ENCODE data around the gene AK5.
"Not testable (repeated sequence)": the region's sequence is repeated elsewhere in the genome, so short reads cannot be mapped to it uniquely, and the experiment has no call there.

The AK5 gene

DNA sequence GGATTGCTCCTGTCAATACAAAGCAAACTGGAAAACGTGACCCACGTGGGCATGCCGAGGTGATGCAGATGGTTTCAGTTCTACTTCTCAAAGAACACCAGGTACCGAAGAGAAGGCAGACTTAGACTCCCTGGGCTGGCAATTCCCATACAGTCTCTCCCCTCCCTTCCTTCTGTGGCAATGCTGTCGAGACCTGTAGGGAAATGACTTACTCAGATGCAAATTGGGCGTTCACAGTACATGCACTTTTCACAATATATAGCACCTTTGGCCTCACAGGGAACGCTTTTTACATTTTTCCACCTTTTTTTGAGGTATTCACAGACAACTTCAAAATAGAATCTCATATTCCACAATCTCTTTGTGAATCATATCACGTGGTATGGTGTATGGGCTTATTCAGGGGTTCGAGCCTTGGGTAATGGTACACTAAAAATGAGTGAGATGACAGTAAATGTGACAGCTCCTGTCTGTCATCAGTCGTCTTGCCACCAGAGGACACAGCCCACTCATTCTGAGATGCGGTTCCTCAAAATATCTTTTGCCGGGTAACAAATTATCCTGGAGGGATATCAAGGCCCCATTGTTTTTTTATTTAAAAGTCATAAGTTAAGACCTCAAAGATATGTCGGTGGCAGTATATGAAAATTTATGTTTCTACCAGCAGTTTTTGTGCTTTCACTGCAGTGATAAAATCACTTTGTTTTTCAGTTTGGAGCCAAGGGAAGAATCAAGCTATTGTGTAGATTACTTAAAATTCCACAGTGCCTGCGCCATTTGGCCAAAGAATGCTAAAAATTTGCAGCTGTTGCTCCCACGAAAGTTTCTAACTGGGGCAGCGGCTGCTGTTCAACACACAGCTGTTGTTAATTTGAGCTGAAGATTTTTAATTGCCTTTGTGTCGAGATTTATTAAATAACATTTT lies 232.3 kb downstream of the AK5 start:
- DNase-seq = no peak

DNA sequence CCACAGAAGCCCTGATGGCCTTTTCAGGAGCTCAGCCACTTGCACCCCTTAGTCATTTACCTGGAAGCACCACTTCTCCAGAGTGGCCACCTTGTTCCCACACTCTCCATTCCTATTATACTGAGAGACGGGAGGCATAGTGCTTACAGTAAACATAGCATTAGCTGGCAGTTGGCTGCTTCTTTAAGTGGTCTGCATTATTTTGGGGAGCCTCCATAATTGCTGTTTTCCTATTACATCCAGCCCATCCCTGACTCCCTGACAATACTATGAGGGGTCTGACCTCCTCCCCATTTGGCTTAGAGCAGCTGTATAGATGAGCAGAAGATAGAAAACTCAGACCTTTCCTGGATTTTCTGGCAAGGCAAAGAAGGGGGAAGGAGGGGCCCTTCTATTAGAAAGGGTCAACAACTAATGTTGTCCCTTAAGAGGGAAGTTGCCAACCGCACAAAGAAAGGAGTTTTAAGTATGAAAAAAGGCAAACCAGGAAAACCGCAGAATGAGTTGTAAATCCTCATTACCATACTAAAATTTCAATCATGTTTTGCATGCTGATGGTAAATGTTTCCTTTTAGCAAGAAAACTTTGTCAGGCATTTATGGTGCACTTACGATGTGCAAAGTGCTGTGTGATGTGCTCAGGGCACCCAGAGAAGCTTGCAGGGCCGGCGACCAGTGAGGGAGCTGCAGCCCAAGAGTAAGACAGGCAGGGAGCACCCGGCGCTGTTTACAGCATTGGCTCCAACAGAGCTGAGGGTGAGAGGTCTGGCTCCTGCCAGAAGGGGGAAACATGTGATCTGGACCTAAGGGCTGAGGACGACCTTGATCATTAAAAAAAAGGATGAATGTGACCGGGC lies 233.3 kb downstream of the AK5 start:
- DNase-seq = no peak

DNA sequence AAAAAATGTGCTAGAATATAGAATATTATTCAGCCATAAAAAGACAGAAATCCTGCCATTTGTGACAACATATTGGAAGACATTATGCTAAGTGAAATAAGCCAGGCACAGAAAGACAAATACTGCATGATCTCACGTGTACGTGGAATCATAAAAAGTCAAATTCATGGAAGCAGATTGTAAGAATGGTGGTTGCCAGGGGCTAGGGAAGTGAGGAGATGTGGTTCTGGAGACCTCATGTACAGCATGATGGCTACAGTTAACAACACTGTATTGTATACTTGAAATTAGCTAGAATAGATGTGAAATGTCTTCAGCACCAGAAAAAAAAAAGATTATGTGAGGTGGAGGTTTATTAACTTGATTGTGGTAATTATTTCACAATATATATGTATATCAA lies 234.3 kb downstream of the AK5 start:
- DNase-seq = no peak

DNA sequence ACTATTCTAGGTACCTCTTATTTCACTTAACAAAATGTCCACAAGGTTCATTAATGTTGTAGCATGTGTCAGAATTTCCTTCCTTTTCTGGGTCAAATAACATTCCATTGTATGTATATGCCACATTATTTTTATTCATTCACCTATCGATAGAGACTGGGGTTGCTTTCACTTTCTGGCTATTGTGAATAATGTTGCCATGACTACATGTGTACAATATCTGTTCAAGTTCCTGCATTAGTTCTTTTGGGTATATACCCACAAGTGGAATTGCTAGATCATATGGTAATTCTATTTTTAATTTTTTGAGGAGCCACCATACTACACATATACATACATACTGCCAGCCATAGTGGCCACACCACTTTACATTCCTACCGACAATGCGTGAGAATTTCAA lies 242.2 kb downstream of the AK5 start:
- DNase-seq = no peak

DNA sequence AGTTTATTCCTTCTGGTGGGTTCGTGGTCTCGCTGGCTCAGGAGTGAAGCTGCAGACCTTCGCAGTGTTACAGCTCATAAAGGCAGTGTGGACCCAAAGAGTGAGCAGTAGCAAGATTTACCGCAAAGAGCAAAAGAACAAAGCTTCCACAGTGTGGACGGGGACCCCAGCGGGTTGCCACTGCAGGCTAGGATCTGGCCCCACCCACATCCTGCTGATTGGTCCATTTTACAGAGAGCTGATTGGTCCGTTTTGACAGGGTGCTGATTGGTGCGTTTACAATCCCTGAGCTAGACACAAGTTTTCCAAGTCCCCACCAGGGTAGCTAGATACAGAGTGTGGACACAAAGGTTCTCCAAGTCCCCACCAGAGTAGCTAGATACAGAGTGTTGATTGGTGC lies 249.3 kb downstream of the AK5 start:
- DNase-seq = not testable (repeated sequence)

DNA sequence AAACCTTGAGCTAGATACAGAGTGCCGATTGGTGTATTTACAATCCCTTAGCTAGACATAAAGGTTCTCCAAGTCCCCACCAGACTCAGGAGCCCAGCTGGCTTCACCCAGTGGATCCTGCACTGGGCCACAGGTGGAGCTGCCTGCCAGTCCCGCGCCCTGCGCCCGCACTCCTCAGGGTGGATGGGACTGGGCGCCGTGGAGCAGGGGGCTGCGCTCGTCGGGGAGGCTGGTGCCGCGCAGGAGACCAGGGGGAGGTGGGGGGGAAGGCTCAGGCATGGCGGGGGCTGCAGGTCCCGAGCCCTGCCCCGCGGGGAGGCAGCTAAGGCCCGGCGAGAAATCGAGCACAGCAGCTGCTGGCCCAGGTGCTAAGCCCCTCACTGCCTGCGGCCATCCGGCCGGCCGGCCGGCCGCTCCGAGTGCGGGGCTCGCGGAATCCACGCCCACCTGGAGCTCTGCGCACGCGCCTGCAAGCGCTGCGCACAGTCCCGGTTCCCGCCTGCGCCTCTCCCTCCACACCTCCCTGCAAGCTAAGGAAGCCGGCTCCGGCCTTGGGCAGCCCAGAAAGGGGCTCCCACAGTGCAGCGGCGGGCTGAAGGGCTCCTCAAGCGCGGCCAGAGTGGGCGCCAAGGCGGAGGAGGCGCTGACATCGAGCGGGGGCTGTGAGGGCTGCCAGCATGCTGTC lies 249.9 kb downstream of the AK5 start:
- DNase-seq = not testable (repeated sequence)

DNA sequence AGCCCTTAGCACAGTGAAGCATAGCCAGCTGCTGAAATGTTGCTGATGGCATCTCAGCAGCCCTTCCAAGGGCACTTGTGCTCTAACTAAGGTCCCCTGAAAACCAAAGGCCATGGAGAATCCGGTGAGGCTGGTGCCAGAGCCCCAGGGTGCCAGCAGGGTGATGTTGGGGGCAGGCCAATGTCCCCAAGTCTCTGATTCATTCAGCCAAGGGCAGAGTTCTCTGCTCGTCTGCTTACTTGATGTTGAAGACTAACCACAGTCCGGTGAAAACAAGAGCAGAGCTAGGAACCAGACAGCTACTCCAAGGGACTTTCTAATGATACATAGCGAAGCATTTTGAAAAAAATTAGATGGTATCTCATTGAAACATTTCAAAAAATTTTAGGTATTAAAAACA lies 250.8 kb downstream of the AK5 start:
- DNase-seq = no peak

DNA sequence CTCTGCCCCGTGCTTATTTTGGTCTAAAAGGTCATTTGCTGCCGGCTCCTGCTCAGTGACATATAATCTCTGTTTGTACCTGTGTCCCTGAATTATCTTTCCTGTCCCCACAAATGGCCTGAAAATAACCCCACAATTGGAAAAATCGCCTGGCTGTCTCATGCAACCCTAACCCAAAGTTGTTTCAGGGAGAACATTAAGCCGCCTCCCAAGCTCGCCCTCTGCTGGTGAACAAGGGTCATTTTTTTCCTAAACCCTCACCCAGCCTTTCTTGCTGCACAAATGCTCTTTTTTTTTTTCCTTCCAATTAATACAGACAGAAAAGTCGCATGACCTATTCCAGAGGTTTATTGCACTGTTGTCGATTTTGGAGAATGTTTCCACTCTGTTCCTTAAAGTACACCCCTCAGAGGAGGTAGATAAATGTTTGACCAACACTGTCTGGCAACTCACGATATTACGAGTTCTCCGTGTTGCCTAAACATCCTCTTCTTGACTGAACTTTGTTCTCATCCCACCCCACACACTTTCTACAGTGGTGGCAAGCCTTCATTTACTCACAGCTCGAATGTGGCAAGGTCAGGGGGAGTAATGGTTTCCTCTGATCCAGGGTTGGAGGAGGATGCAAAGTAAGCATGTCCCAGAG lies 252.0 kb downstream of the AK5 start:
- peak; percentile 56 for DNase-seq

DNA sequence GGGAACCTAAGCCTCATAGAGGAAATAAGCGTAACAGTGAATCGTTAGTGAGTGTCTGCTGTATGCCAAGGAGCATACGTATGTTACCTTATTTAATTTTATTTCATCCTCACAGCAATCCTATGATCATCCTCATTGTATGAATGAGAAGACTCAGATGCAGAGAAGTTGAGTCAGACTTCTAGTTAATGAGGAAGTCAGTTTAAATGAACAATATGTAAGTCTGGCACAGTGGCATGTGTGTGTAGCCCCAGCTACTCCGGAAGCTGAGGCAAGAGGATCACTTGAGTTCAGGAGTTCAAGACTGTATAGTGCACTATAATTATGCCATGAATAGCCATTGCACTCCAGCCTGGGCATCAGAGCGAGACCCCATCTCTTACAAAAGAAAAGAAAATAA lies 252.6 kb downstream of the AK5 start:
- DNase-seq = no peak

DNA sequence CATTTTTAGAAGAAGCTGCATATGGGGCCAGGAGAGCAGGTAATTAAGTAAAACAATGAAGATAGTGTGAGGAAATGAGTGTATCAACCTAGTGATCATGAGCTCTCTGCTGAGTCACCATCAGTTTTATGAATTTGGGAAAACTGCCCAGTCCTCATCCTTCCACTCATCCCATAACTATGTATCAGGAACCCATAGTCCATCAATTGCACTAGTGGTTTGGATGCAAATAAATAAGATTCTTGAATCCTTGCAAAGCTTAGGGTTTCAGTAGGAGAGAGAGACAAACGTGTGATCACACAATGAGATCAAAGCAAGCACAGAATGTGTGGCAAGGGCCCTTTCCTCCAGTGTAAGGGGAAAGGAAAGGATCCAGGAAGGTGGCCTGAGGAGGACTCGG lies 255.0 kb downstream of the AK5 start:
- DNase-seq = no peak

DNA sequence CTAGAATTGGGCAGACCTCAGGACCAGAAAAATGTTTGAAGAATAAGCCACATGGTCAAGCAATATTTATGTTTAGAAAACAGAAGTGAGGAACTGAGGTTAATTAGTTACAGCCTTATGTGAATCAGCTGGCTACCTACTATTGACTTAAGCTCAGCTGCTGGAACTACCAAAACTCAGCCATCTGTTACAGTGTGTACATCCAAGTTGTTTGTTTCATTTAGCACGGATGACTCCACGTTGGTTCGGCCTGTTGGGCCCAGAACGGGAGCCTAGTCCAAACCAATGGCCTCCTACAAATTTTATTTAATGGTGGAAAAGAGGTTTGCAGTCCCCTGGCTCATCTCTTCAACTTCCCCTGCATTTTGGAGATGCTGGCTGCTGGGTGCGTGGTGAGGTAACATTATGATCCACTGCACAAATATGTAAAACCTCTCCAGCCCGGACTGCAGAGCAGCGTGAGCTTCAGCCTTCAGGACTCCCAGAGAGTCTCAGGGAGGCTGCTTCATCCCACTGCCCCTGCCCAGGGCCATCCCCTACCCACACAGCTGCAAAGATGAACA lies 257.2 kb downstream of the AK5 start:
- no peak for DNase-seq

DNA sequence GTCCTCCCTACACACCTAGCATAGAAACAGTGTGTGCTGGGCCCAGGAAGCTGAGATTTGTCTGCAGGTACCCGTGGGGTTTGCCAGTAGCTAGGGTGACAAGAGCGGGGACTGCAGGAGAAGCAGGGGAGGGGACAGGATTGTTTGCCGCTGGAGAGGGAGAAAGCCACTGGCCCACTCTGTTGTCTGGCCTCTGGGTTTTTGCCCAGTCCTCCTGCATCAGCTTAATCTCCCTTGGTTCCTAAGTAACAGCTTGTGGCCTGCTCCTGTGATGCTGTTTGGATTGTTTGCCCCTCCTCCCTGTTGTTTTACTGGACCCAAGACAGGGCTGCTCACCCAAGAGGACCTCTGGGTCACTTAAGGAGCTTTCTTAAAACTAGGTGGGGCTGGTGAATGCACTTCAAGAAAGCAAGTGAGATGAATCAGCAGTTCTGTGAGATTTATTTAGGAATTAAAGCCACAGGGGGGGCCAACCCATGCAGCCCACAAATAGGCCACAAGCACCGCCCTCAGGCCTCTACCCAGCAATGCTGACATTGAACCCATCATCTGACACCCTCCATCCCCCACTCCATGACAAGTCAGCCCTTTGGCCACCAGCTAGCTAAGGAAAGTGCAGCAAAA lies 257.8 kb downstream of the AK5 start:
- no peak for DNase-seq

DNA sequence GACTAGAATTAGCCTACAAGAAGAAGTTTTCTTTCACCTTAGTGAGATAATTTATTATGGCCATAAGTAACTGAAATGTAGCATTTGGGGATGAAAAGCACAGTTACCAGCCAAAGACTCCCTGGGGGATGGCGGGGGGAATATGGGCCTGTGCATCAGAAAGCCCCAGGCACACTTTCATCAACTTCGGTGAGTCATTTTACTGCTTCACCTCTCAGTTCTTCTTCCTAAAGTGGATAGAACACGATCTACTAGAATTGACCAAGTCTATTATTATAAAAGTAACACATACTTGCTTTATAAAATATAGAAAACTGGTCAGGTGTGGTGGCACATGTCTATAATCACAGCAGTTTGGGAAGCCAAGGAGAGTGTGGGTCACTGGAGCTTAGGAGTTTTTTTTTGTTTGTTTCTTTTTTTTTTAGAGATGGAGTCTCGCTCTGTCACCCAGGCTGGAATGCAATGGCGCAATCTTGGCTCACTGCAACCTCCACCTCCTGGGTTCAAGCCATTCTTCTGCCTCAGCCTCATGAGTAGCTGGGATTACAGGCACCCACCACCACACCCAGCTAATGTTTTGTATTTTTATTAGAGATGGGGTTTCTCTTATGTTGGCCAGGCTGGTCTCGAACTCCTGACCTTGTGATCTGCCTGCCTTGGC lies 258.8 kb downstream of the AK5 start:
- no peak for DNase-seq

DNA sequence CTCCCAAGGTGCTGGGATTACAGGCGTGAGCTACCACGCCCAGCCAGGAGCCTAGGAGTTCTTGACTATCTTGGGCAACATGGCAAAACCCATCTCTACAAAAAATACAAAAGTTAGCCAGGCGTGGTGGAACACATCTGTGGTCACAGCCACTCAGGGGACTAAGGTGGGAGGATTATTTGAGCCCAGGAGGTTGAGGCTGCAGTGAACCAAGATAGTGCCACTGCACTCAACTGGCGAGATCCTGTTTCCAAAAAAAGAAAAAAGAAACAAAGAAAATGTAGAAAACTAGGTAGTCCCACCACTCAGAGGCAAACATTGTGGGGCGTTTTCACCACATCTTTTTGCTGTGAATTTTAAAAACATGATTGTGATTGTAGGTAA lies 259.3 kb downstream of the AK5 start:
- no peak for DNase-seq

DNA sequence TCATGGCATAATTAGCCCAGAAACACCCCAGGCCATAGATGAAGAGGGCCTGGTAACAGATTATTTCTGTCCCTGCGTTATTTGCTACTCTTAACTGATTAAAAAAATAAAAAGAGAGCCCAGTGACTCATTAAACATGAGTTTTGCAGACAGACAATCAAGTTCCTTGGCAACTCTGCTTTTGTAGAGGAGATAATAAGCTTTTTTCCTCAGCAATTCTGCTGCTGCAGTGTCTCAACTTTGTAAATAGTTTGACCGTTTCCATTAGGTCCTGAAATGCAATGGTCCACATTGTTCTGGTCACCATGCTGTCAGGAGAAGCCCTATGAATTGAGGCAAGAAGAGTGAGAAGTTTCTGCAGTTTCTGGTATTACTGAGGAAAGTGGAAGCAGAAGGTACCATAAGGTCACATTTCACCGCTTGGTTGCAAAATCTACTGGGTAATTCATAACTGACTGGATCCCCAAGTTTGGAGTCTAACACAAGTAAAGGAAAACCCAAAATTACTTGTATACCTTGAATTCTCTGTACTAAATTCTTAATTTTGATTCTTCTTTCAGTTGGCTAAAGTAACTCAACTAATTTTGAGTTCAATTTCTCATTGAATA lies 261.1 kb downstream of the AK5 start:
- no peak for DNase-seq

DNA sequence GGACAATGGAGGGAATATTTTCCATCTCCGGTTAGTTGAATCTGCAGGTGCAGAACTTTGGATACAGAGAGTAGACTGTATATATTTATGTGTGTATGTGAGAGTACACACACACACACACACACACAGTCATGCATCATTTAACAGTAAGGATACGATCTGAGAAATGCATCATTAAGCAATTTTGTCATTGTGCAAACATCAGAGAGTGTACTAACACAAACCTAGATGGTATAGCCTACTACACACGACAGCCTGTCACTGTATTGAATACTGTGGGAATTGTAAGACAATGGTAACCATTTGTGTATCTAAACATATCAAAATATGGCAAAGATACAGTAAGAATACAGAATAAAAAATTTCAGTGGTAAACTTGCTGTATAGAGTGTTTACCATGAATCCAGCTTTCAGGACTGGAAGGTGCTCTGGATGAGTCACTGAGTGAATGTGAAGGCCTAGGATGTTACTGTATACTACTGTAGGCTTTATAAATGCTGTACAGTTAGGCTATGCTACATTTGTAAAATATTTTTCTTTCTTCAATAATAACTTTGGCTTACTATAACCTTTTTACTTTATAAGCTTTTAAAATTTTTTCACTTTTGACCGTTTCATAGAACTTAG lies 262.1 kb downstream of the AK5 start:
- no peak for DNase-seq

DNA sequence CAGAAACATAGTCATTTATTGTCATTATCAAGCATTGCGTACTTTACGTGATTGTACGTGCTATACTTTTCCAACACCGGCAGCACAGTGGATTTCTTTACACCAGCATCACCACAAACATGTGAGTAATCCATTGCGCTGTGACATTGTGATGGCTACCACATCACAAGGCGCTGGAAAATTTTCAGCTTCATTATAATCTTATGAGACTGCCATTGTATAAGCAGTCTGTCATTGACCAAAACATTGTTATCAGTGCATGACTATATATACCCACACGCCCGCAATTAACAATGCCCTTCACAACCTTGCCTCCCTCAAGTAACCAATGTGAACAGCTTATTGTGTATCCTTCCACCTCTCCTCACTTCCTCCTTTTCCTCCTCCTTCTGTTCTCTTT lies 263.0 kb downstream of the AK5 start:
- no peak for DNase-seq

DNA sequence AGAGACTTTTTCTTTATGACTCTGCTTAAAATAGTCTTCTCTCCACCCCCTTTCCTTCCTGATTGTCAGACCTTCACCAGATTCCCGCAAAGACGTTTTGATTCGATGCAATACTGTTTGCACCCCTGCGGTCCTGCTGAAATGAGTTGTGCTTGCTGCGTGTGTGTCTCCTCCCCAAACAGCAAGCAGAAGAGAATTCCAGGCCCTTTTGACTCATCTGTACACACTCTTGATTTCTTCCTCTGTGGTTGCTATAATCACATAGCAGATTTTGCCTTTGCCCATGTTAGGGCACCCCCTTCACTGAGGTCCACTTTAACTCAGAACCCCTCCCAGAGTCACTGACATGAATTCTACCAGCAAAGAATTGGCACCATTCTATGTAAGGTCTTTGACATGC lies 264.2 kb downstream of the AK5 start:
- DNase-seq = no peak

DNA sequence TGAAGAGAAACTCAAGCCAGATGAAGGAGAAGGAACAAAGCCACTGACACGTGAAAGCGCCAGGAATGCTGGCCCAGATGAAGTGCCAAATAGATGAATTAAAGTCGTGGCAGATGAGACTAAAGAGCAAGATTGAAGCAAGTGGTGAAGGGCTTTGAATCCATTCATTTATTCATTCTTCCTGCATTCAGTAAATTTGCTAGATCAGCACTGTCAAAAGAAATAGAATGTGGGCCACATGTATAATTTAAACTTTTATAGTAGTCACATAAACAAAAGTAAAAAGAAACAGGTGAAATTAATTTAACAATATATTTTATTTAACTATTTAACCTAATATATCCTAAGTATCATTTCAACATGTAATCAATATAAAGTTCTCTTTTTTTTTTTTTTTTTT lies 265.1 kb downstream of the AK5 start:
- no peak for DNase-seq

DNA sequence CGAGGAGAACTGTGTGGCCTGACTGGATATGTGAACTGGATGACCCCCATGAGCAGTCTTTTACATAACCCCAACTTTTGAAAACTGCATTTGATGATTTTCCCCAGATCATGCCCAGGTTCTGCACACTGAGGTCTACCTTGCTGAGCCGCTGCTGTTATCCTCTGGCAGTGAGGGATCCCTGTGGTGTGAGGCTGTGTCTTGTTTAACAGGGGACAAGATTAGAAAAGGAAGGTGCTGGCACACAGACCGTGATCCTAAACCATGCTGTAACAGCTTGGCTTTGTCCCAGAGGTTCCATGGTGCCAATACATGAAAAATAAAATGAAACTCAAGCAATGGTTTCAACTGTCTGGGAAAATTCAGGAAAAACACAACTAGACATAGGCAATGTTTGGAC lies 266.5 kb downstream of the AK5 start:
- DNase-seq = no peak

DNA sequence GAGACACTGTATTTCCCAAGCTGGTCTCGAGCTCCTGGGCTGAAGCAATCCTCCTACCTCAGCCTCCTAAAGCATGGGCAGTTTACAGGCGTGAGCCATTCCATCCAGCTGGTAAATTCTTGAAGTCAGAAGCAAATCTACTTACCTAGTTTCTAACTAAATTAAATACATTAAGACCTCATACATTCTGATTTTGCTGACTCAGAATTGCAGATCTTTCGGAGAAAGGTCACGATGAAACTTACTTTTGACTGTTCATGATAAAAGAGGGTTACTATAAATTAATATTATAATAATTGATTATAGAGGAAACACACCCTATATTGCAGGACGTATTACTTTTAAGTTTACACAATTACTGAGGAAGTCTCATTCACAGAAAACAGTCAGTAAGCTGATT lies 268.3 kb downstream of the AK5 start:
- DNase-seq = no peak
